Colon (tissue), 2 donors: ENCODE results near the gene FKBP4.
"Not testable (repeated sequence)": the region's sequence is repeated elsewhere in the genome, so short reads cannot be mapped to it uniquely, and the experiment has no call there.

Experiments
- FAIRE-seq: peaks from 2 replicates; lab custom pipeline; 2012; peaks lifted over from hg19 to GRCh38; lab: Jason Lieb, UNC
- donor health status: control.
- donor health status: control.

FKBP4 gene

GRCh38 chr12:2794736-2795289, at the start of gene FKBP4:
FKBP4 (plus strand) TSS chr12:2794970; CDS start chr12:2795140, 170 bp downstream.
- FAIRE-seq: no peak

GRCh38 chr12:2745655-2746054, 49.1 kb upstream of the FKBP4 start:
- FAIRE-seq: no peak

GRCh38 chr12:2749580-2749979, 45.2 kb upstream of the FKBP4 start:
- no peak for FAIRE-seq

GRCh38 chr12:2750185-2750584, 44.6 kb upstream of the FKBP4 start:
- no peak for FAIRE-seq

- no peak for FAIRE-seq
These were observed 43.5 kb upstream of the FKBP4 start for GRCh38 chr12:2751230-2751629.

GRCh38 chr12:2751686-2752085, 43.1 kb upstream of the FKBP4 start:
- FAIRE-seq: no peak

GRCh38 chr12:2752676-2753371, 41.9 kb upstream of the FKBP4 start:
- FAIRE-seq: no peak

- no peak for FAIRE-seq
These were observed 41.2 kb upstream of the FKBP4 start for GRCh38 chr12:2753536-2753935.

GRCh38 chr12:2754208-2754607, 40.6 kb upstream of the FKBP4 start:
- FAIRE-seq: no peak

- no peak for FAIRE-seq
These were observed 38.0 kb upstream of the FKBP4 start for GRCh38 chr12:2756756-2757155.

- no peak for FAIRE-seq
These were observed 35.0 kb upstream of the FKBP4 start for GRCh38 chr12:2759733-2760132.

- no peak for FAIRE-seq
These were observed 30.4 kb upstream of the FKBP4 start for GRCh38 chr12:2764398-2764797.

- no peak for FAIRE-seq
These were observed 29.7 kb upstream of the FKBP4 start for GRCh38 chr12:2765052-2765451.

GRCh38 chr12:2765608-2766007, 29.2 kb upstream of the FKBP4 start:
- no peak for FAIRE-seq

- FAIRE-seq: no peak
These were observed 26.4 kb upstream of the FKBP4 start for GRCh38 chr12:2768224-2768961.

GRCh38 chr12:2769866-2770533, 24.8 kb upstream of the FKBP4 start:
- no peak for FAIRE-seq

GRCh38 chr12:2770544-2770943, 24.2 kb upstream of the FKBP4 start:
- FAIRE-seq: not testable (repeated sequence)

- no peak for FAIRE-seq
These were observed 22.4 kb upstream of the FKBP4 start for GRCh38 chr12:2772370-2772769.

GRCh38 chr12:2773199-2773875, 21.4 kb upstream of the FKBP4 start:
- no peak for FAIRE-seq

- no peak for FAIRE-seq
These were observed 19.3 kb upstream of the FKBP4 start for GRCh38 chr12:2775431-2775830.

GRCh38 chr12:2776129-2776806, 18.5 kb upstream of the FKBP4 start:
- no peak for FAIRE-seq

- FAIRE-seq: no peak
These were observed 15.5 kb upstream of the FKBP4 start for GRCh38 chr12:2779281-2779680.
